Measurements from ENCODE around the gene ABTB2. TPM values are rescaled to one million over a fixed set of nuclear protein-coding genes. Genes with fewer than 3 reads are reported as not detected.

Gene ABTB2
- total RNA-seq, 1 donor from 2014 or later = 73.0 TPM

GRCh38 chr11:34197256-34197655 is 160.6 kb downstream of the ABTB2 start:
- Mint-ChIP-seq H3K4me3 (no peak overlapping the region), H3K4me1 (peaks cover 2% of the 10 kb centered on the region), H3K27ac (no peak overlapping the region), H3K36me3 (ENCODE audit: low read depth) (peaks cover 45% of the 10 kb centered on the region), H3K27me3 (no peaks in the 10 kb centered on the region), H3K9me3 (no peaks in the 10 kb centered on the region)
- ChIA-PET CTCF (no interaction called here), POLR2A (no interaction called here)
- TF ChIP-seq, protein P1, sequence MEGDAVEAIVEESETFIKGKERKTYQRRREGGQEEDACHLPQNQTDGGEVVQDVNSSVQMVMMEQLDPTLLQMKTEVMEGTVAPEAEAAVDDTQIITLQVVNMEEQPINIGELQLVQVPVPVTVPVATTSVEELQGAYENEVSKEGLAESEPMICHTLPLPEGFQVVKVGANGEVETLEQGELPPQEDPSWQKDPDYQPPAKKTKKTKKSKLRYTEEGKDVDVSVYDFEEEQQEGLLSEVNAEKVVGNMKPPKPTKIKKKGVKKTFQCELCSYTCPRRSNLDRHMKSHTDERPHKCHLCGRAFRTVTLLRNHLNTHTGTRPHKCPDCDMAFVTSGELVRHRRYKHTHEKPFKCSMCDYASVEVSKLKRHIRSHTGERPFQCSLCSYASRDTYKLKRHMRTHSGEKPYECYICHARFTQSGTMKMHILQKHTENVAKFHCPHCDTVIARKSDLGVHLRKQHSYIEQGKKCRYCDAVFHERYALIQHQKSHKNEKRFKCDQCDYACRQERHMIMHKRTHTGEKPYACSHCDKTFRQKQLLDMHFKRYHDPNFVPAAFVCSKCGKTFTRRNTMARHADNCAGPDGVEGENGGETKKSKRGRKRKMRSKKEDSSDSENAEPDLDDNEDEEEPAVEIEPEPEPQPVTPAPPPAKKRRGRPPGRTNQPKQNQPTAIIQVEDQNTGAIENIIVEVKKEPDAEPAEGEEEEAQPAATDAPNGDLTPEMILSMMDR (IDR thresholded peaks at IDR 0.05) = no peak
- no peak for ATAC-seq (ENCODE audit: low read depth)
- intact Hi-C loops (cut with micrococcal nuclease) = no loop called here
- DNase-seq = no peak

DNA sequence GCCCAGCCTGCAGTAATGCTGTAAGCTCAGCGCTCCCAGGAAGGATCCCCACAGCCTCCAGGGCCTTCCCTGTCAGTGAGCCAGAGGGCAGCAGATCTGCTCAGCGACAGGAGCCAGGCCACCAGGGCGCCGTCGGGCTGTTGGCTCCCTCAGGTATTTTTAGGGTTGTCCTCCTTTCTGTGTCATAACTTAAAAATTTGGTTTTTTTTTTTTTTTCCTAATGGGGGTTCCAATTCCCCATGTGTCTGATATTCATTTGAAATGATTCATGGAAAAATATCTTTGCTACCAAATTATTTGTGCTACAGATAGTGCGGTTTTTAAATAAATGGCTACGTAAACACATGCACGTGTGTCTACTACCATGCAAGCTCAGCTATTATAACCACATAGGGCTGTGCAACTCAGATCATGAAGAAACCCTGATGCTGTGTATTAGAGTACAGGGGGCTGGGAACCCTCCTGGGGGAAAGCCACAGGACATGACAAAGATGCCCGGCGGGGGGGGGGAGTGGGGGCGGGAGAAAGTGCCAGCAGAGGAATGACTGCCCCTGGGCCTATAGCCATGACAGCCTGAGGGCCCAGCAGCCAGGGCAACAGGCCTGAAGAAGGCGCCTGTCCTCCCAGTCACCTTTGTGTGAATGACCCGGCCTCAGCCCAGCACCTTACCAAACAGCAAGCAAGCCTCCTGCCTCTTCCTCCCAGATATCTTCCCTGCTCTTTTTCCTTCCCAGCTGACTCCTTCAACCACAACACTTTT is 163.1 kb downstream of the ABTB2 start:
- intact Hi-C loops (cut with micrococcal nuclease) = no loop called here
- no peak for DNase-seq
- Mint-ChIP-seq H3K27ac (no peak overlapping the region), H3K9me3 (no peaks in the 10 kb centered on the region), H3K36me3 (ENCODE audit: low read depth) (peaks cover 36% of the 10 kb centered on the region), H3K27me3 (no peaks in the 10 kb centered on the region), H3K4me1 (peaks cover 6% of the 10 kb centered on the region), H3K4me3 (no peak overlapping the region)
- ChIA-PET CTCF (interaction anchor here (0.8 kb wide), 1 partner anchor 20 kb away, joined by 3 read pairs; no protein-coding TSS in a partner anchor), POLR2A (no interaction called here)
- no peak for ATAC-seq (ENCODE audit: low read depth)
- TF ChIP-seq, protein P1 (IDR thresholded peaks at IDR 0.05) = no peak

DNA sequence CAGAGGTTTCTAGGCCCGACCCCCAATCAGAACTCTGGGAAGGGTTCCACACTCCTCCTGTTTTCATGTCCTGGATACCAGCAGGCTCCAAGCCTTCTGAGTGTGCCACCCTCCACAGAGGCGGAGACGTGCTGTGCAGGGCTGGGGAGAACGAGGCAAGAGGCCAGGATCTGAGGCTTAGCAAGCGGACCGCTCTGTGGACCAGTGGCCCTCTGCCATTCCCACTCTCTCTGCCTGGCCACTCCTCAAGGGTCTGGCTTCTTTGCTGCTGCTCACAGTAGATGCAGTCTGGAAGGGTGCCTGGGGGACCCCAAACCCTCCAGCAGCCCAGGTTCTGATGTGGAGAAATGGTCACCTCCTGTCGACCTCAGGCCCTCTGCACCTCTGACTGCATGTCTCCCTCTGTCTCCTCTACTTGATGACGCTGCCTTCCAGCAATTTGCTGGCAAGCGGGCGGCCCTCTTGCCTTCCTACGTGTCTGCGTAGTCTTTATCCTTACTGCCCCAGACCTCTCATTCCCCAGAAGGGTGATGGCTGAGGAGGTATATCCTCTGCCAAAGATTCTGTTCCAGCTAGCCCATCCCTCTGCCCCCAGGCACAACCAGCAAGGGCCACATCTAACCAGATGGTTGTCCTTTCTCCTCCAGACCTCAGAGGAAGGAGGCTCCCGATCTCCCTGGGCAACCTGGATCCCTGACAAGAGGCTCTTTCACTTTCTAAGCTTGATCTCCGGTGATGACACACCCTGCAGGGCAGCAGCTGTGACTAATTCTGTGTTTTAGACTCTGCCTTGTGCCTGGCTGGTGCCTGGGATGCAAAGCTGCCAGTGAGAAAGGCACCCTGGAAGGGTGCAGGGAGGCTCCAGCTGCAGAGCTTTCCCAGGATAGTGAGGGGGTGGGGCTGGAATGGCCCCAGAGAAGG is 165.1 kb downstream of the ABTB2 start:
- ChIA-PET POLR2A (interaction anchor here (0.5 kb wide), 1 partner anchor 165 kb away, joined by 3 read pairs; the partner anchor contains the start of gene ABTB2), CTCF (no interaction called here)
- Mint-ChIP-seq H3K9me3 (no peaks in the 10 kb centered on the region), H3K4me1 (peaks cover 6% of the 10 kb centered on the region), H3K4me3 (no peak overlapping the region), H3K36me3 (ENCODE audit: low read depth) (peaks cover 32% of the 10 kb centered on the region), H3K27me3 (no peaks in the 10 kb centered on the region), H3K27ac (peak overlapping the region; percentile 50)
- no peak for DNase-seq
- ATAC-seq (ENCODE audit: low read depth) = no peak
- intact Hi-C loops (cut with micrococcal nuclease) = no loop called here
- TF ChIP-seq, protein P1 (IDR thresholded peaks at IDR 0.05) = no peak

DNA sequence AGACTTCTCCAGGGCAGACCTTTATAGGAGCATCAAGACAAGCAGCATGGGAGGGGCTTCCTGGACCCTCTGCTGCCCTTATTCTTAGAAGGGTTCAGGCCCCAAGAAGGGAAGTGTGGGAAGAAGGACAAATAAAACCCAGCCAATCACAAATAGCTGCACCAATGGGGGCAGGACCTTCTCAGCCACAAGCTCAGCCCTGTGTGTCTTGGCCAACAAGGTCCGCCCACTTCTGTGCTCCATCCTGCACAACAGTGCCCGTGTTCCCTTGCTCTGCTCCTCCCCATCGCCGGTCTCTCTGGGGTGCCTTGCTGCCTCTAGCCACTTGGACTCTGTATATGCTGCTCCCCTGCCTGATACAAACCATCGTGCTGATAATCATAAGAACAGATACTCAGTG is 166.2 kb downstream of the ABTB2 start:
- no peaks in the 10 kb centered on the region for H3K27me3 Mint-ChIP-seq
- peaks cover 28% of the 10 kb centered on the region for H3K36me3 Mint-ChIP-seq (ENCODE audit: low read depth)
- CTCF ChIA-PET = interaction anchor here (1.0 kb wide), 1 partner anchor 18 kb away, joined by 4 read pairs; no protein-coding TSS in a partner anchor

More for the DNA sequence above, 166.2 kb downstream of the ABTB2 start:
- H3K4me1 Mint-ChIP-seq = peaks cover 6% of the 10 kb centered on the region
- POLR2A ChIA-PET = interaction anchor here (0.6 to 1.1 kb wide), 2 partner anchors 166 to 1123 kb away, joined by 3 to 4 read pairs; partner anchors contain the start of gene ABTB2
- no peak overlapping the region for H3K4me3 Mint-ChIP-seq
- intact Hi-C loops (cut with micrococcal nuclease) = no loop called here
- no peak for DNase-seq
- no peak for ATAC-seq (ENCODE audit: low read depth)
- TF ChIP-seq, protein P1 (IDR thresholded peaks at IDR 0.05) = no peak
- H3K9me3 Mint-ChIP-seq = no peaks in the 10 kb centered on the region
- H3K27ac Mint-ChIP-seq = no peak overlapping the region

Measured in activated B cell treated with CpG ODN at 0.5 μM for 24 hours (primary cell).